Midbrain (tissue), 1 donor: ENCODE data around the gene ACSS3.
A peak's percentile ranks its signal among the peaks of the same experiment; 100 is the strongest.

Experiments
- DNase-seq: peaks from one replicate; lab custom pipeline; 2025; lab: John Stamatoyannopoulos, UW

ACSS3 gene

GRCh38 chr12:81224626-81225025, 146.7 kb downstream of the ACSS3 start:
- no peak for DNase-seq

GRCh38 chr12:81229759-81230158, 151.9 kb downstream of the ACSS3 start:
- no peak for DNase-seq

- DNase-seq: no peak
Observed at GRCh38 chr12:81231574-81232368, 153.9 kb downstream of the ACSS3 start.

- DNase-seq: no peak
Observed at GRCh38 chr12:81245458-81245857, 167.6 kb downstream of the ACSS3 start.

- no peak for DNase-seq
Observed at GRCh38 chr12:81245907-81246570, 168.2 kb downstream of the ACSS3 start.

GRCh38 chr12:81249976-81250375, 172.1 kb downstream of the ACSS3 start:
- no peak for DNase-seq

- no peak for DNase-seq
Observed at GRCh38 chr12:81252228-81252627, 174.3 kb downstream of the ACSS3 start.

- DNase-seq: no peak
Observed at GRCh38 chr12:81253360-81253759, 175.5 kb downstream of the ACSS3 start.

GRCh38 chr12:81255456-81255855, 177.6 kb downstream of the ACSS3 start:
- DNase-seq: no peak

GRCh38 chr12:81255947-81256346, 178.1 kb downstream of the ACSS3 start:
- DNase-seq: no peak

GRCh38 chr12:81257947-81258551, 180.2 kb downstream of the ACSS3 start:
- peak; percentile 44 for DNase-seq

- no peak for DNase-seq
Observed at GRCh38 chr12:81259360-81259759, 181.5 kb downstream of the ACSS3 start.

- no peak for DNase-seq
Observed at GRCh38 chr12:81261508-81262207, 183.8 kb downstream of the ACSS3 start.

- no peak for DNase-seq
Observed at GRCh38 chr12:81263072-81263471, 185.2 kb downstream of the ACSS3 start.

- no peak for DNase-seq
Observed at GRCh38 chr12:81270385-81270784, 192.5 kb downstream of the ACSS3 start.

- no peak for DNase-seq
Observed at GRCh38 chr12:81274637-81275529, 197.0 kb downstream of the ACSS3 start.

GRCh38 chr12:81284137-81284536, 206.3 kb downstream of the ACSS3 start:
- DNase-seq: no peak

GRCh38 chr12:81288651-81289050, 210.8 kb downstream of the ACSS3 start:
- DNase-seq: no peak

GRCh38 chr12:81294325-81295190, 216.7 kb downstream of the ACSS3 start:
- no peak for DNase-seq

GRCh38 chr12:81295251-81295650, 217.4 kb downstream of the ACSS3 start:
- DNase-seq: no peak
